ENCODE measurements around the gene CAP1. TPM values are rescaled to one million over a fixed set of nuclear protein-coding genes. Genes with fewer than 3 reads are reported as not detected.

CAP1 gene
- total and polyA plus RNA-seq, 2 of the 13 experiments (the other 11 are each of a cell fraction or from before 2014, with no cell fraction given), result 174 to 195 TPM

- H3K4me1 ChIP-seq (ENCODE audit: insufficient read depth, low read length), result no peaks in the 10 kb centered on the region; the same call in 1 of the 2 replicates
- no peak overlapping the region for H3K27ac ChIP-seq (ENCODE audit: extremely low read length, insufficient read depth, low read length)
- ChIA-PET CTCF (ENCODE audit: low intra/inter-chr PET ratio, low total read pairs) (no interaction called here), POLR2A (no interaction called here)
- H3K9ac ChIP-seq (ENCODE audit: insufficient read depth, low read depth, low read length), result no peak overlapping the region
- H3K79me2 ChIP-seq (ENCODE audit: insufficient read depth, low read length), result no peaks in the 10 kb centered on the region
- intact Hi-C loops (cut with micrococcal nuclease; ENCODE audit: unreplicated experiment) (no loop called here), in situ Hi-C loops (cut with HindIII; ENCODE audit: extremely low pct_ligation_motif_present, low pct_unique_long_range_greater_than_20kb) (no loop called here)
- FAIRE-seq (no peak), DNase-seq (ENCODE audit: low spot score) (no peak), ATAC-seq (no peak)
- no peak overlapping the region for H3K4me2 ChIP-seq (ENCODE audit: low read depth, low read length)
- H3K9me3 ChIP-seq (ENCODE audit: low read length), result peaks cover 9% of the 10 kb centered on the region
- no peaks in the 10 kb centered on the region for H4K20me1 ChIP-seq (ENCODE audit: insufficient read depth, low read length)
- H2AFZ ChIP-seq (ENCODE audit: low read length), result no peak overlapping the region
- peaks cover 1 to 20% of the 10 kb centered on the region in 2 experiments; a peak in 2 of 5 replicates for H3K27me3 ChIP-seq (ENCODE audit: control insufficient read depth in 1 of 2, insufficient read depth in 2 of 2, low read length in 2 of 2)
- no peaks in the 10 kb centered on the region for H3K36me3 ChIP-seq (replicated peaks in 1 of 2; ENCODE audit: control insufficient read depth in 1 of 2, insufficient read depth in 2 of 2, low read length in 2 of 2)
- no TSS peak for BruUV-seq (replicated peaks)
- H3K4me3 ChIP-seq (replicated peaks in 1 of 3; ENCODE audit: insufficient read depth in 1 of 3, low read depth in 2 of 3, low read length in 3 of 3), result no peak overlapping the region
- TF ChIP-seq MLLT10 (CRISPR knock-in tag; IDR thresholded peaks at IDR 0.05) (no peak), YEATS4 (CRISPR knock-in tag; IDR thresholded peaks at IDR 0.05; ENCODE audit: borderline replicate concordance) (no peak), ZNF775 (CRISPR knock-in tag; IDR thresholded peaks at IDR 0.05; ENCODE audit: borderline replicate concordance) (no peak), ZBTB49 (CRISPR knock-in tag; IDR thresholded peaks at IDR 0.05; ENCODE audit: borderline replicate concordance) (no peak), SMC3 (IDR thresholded peaks at IDR 0.05; ENCODE audit: low read length) (no peak), RERE (CRISPR knock-in tag; IDR thresholded peaks at IDR 0.05; ENCODE audit: low read depth) (no peak), TERF1 (CRISPR knock-in tag; IDR thresholded peaks at IDR 0.05) (no peak)
- TF ChIP-seq, protein P1, sequence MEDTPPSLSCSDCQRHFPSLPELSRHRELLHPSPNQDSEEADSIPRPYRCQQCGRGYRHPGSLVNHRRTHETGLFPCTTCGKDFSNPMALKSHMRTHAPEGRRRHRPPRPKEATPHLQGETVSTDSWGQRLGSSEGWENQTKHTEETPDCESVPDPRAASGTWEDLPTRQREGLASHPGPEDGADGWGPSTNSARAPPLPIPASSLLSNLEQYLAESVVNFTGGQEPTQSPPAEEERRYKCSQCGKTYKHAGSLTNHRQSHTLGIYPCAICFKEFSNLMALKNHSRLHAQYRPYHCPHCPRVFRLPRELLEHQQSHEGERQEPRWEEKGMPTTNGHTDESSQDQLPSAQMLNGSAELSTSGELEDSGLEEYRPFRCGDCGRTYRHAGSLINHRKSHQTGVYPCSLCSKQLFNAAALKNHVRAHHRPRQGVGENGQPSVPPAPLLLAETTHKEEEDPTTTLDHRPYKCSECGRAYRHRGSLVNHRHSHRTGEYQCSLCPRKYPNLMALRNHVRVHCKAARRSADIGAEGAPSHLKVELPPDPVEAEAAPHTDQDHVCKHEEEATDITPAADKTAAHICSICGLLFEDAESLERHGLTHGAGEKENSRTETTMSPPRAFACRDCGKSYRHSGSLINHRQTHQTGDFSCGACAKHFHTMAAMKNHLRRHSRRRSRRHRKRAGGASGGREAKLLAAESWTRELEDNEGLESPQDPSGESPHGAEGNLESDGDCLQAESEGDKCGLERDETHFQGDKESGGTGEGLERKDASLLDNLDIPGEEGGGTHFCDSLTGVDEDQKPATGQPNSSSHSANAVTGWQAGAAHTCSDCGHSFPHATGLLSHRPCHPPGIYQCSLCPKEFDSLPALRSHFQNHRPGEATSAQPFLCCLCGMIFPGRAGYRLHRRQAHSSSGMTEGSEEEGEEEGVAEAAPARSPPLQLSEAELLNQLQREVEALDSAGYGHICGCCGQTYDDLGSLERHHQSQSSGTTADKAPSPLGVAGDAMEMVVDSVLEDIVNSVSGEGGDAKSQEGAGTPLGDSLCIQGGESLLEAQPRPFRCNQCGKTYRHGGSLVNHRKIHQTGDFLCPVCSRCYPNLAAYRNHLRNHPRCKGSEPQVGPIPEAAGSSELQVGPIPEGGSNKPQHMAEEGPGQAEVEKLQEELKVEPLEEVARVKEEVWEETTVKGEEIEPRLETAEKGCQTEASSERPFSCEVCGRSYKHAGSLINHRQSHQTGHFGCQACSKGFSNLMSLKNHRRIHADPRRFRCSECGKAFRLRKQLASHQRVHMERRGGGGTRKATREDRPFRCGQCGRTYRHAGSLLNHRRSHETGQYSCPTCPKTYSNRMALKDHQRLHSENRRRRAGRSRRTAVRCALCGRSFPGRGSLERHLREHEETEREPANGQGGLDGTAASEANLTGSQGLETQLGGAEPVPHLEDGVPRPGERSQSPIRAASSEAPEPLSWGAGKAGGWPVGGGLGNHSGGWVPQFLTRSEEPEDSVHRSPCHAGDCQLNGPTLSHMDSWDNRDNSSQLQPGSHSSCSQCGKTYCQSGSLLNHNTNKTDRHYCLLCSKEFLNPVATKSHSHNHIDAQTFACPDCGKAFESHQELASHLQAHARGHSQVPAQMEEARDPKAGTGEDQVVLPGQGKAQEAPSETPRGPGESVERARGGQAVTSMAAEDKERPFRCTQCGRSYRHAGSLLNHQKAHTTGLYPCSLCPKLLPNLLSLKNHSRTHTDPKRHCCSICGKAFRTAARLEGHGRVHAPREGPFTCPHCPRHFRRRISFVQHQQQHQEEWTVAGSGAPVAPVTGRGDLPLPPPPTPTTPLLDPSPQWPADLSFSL (CRISPR knock-in tag; IDR thresholded peaks at IDR 0.05), result no peak
These were observed 69.9 kb downstream of the CAP1 start for GRCh38 chr1:40110389-40110788.
